Effector CD8-positive, alpha-beta T cell (primary cell): Measurements from ENCODE around the gene RPS6KA2.

Source experiments
- DNase-seq: peaks from one replicate; lab custom pipeline; 2025; lab: John Stamatoyannopoulos, UW

RPS6KA2 gene

DNA sequence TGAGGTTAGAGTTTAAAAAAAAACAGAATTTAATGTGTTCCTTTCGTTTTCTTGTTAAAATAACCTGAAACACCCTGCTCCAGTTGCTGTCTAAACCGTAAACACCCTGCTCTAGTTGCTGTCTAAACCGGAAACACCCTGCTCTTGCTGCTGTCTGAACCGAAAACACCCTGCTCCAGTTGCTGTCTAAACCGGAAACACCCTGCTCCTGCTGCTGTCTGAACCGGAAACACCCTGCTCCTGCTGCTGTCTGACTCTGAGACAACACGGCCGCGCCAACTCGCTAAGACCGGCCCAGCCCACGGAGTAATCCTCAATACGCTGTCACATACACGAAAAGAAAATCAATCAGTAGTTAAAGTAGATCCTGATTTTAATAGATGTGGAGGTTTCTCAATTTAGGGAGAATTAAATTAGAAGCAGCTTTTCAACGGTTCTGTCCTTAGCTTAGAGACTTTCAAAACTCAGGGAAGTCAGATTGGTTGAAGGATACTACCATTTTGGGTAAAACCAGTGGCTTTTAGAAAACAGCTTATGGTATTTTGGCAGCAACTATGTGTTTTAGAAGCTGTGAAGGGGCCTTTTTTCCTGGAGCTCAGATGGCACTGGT is 138.9 kb downstream of the RPS6KA2 start:
- DNase-seq, result peak; percentile 48

DNA sequence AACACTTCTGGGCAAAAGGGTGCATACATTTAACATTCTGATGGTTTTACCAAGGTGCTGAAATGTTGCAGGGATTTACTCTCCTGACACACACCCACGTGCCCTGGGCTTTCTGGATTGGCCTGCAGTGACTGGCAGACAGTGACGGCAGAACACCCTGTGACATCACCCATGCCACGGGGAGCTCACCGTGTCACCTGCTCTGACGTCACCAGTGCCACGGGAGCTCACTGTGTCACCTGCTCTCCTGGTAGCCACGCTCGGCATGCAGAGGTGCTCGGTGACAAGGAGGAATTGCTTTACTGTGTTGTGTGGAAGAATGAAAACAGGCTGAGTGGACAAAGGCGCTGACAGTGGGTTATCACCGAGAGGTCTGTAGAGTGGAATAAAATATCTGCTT is 139.9 kb downstream of the RPS6KA2 start:
- no peak for DNase-seq

DNA sequence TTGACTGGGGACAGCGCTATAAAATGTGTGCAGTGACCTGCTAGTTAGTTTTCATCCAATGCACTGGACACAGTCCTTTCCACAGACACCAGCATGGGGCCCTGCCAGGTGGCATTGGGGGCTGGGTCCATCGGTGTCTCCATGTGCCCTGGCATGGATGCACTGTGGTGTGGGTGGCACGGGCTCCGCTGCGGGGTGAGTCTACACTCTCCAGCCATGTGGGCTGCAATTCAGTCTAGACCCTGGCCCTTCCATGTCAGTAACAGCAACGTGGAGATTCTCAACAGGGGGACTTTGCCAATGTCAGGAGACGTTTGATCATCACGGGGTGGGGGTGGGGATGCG is 140.5 kb downstream of the RPS6KA2 start:
- DNase-seq, result no peak

DNA sequence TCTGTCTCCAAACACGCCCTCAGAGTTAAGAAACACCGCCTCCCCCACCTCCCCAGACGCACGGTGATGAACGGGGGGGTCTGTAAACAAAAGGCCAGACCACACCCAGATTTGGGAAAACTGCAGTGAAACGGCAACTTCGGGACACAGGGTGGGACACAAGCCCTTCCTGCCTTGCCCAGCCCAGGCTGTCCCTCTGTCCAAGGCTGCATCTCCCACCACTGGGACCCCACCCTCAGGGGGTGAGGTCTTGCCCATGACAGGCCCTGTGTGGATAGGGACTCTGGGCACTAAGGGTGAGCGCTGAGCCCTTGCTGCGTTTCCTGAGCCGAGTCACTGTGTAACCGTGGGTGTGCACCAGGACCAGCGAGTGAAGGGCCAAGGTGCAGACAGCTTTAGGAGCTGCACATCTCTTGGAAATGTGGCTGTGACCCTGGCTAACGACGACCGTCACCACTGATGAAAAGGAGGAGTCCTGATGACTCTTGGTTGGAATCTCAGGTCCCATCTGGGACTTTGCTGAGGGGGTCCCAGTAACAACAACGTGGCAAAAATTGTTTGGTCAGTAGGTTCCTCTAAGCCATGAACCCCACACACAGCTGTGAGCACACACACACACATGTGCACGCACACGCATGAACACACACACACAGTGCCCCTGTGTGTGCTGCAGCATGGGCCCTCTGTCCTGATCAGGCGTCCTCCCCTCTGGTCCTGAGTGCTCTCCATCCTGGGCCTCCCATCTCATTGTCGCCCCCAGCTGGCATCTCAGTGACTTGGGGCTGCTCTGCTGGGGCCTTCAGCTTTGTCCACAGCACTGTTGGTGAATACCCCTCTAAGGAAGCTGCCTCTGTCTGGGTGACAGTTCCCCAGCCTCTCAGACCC is 141.2 kb downstream of the RPS6KA2 start:
- DNase-seq, result no peak

DNA sequence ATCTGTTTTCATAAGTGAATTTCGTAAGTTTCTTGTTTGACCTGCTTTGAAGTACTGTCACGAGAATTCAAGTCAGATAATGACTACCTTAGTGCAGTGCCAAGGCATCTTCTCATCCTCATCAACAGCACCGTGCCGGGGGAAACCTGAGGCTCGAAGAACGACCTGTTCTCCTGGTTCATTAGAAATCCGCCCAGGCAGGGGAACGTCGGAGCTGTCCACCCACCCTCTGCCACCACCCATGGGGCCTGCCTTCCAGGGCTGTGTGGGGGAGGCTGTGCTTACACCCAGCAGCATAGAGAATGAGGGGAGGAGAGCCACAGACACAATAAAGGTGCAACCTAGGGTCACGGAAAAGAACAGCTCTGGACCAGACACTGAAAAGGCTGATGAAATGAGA is 142.2 kb downstream of the RPS6KA2 start:
- DNase-seq, result no peak

DNA sequence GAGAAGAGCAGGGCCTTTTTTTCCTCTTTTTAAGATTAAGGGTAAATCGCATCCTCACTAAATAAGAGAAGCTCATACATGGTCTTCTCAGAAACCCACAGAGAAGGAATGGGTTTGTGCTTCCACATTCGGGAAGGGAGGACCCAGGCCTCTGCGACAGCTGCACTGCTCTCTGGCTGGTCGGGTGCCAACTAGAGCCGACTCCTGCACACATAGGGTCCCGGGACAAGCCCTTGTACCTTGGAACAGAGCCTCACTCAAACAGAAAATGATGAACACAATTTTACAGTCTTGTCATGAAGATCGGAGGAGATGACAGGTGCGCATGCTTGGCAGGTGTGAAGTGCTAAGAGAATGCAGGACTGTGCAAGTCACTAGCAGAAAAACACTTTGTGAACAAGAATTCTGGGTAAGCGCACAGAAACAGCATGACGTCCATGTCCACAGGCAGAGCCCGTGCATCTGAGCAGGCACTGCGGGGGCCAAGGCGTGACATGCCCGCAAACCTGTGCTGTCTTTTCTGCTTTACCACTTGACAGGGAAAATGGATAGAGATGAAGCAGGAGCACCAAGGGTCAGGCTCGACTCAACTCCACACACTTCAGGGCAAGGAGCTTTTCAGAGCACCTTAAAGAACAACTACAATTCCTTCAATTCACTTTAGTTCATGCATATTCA is 143.3 kb downstream of the RPS6KA2 start:
- no peak for DNase-seq

DNA sequence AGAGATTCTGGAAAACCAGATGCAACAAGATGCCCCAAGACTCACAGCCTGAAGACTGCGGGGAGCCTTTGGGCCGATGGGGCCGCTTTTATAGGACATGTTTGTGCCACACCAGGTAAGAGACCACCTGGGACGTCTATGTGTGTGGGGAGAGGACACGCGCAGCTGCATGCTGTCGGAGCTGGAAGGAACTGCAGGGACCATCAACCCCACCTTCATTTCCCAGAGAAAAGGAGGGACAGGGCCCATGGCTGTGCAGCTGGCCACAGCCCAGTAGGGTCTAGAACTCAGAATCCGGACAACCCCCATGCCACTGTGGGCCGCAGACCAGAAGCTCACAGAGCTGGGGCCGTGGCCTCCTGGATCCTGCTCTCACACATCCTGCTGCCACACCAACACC is 144.0 kb downstream of the RPS6KA2 start:
- DNase-seq, result no peak

DNA sequence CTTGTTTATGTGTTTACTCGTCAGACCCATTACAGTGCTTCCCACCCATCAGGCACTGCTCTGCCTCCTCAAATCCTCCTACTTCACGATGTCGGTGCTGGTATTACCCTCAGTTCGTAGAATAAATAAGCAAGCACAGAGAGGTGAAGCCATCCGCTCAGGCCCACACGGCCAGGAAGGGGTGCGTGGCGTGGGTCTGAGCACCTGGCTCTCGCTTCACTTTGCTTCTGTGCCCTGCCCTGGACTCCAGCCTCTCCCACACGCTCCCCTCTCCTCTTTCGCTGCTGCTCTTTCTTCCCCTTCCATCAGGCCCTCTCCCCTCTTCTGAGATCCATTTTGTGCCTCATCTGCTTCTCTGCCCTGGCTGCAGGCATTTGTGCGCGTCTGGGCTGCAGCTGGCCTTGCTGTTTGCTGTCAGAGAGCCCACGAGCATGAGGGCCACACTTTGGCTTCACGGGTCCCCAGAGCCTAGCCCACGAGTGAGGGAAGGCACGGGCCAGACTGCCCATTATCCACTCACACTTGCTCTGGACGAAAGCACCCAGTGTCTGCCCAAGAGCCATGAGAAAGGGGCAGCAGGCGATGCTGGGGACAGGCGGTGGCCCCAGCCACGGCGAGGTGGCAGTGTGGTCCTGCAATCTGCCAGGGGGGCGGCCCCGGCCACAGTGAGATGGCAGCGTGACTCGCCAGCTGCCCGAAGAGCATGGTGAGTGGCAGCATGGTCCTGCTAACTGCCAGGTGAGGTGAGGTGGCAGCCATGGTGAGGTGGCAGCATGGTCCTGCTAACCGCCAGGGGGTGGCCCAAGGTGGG is 148.1 kb downstream of the RPS6KA2 start:
- DNase-seq, result no peak

DNA sequence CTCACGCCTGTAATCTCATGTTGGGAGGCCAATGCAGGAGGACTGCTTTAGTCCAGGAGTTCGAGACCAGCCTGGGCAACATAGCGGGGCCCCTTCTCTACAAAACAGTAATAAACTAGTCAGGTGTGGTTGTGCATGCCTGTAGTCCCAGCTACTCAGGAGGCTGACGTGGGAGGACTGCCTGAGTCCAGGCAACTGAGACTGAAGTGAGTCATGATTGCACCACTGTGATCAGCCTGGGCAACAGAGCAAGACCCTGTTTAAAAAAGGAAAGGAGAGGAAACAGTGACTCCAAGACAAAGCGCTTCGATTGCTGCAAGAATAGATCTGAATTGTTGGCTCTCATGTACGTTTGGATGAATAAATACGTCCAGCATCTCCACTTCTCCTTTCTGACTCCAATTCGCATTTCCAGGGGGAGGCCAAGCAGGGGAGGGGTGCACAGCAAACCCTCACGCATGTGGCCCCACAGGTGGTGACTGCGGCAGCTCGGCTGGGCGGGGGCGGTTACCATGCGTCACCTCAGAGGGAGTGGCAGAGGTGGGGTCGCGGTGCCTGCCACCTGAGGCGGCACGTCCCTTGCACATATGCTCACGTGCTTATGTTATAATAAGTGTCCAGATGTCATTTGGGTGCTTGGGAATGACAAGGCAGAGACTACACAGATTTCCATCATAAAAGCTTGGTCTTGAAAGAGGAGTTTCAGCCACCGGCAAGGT is 149.2 kb downstream of the RPS6KA2 start:
- no peak for DNase-seq

DNA sequence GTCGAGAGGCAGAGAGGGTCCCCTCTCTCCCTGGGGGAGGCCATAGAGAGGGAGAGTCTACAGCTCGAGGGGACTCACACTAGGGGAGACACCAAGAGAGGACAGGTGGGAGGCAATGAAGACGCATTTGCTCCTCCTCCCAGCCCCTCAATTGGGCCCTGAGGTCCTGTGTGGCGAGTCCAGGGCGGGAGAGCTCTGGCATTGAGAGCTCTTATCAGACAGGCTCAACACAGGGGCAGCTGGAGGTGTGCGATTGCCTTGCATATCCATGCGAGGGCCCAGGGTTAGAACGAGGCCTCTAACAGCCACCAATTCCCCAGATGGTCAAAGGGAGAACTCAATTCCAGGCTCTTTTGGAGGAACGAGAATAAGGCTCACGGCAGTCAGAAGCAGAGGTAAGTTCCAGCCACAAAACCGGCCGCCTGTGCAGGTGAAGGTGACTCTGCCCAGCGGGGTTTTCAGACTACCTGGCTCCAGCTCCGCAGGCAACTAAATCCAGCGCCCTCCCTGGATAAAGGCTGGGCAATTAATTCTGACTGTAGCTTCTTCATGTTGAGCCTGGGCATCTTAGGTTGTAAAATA is 150.3 kb downstream of the RPS6KA2 start:
- no peak for DNase-seq

DNA sequence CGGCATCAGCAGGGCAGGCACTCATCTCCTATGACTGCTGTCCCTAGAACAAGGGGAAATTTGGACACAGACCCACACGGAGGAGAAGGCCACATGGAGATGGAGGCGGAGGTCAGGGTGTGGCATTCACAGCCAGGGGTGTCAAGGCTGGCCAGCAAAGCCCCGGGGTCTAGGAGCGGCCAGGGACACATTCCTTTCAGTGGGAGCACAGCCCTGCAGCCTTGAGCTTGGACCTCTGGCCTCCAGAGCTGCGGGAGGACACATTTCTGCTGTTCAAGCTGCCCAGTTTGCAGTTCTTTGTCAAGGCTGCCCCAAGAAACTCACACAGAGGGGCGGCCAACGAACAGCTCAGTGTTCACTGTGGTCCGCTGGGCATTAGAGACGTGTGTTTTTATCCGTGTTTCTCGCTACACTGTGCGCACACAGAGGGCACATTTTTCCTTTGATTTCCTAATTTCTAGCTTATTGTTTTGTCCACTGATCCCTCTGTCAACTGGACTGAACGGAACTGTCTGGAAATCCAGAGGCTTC is 150.9 kb downstream of the RPS6KA2 start:
- DNase-seq, result no peak

DNA sequence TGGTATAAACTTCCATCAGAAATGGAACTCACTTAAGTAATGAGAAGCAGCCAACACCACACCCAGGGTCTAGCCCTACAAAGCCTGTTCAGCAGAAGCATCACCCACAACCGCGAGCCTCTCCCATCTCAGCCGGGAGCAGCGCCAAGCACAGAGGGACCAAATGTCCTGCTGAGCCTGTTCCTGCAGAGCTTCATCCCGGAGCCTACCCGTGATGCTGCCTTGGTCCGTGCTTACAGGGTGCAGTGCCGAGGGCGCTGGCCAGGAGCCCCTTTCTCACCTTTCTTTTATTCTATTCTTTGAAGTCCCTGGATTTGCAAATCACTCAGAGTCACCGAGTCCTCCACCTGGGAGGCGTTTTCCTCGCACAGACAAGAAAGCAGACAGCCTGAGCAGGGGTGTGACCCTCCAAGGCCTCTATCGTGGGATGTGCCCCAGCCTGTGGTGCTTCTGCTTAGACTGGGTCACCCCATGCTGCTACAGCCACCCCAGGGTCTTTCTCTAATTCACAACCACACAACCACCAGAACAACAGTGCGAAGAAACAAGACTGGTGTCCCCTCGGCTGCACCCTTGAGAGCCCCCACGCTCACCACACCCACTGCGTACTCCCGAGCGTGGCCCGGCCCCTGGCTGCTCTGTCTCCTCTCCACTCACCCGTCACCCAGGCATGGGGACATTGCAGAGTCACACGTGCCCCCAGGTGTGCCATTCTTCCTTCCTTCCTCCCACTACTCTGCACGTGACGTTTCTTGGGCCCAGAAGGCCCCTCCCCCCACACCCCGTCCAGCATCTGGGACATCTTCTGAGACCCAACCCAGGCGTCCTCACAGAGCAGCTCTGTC is 152.1 kb downstream of the RPS6KA2 start:
- DNase-seq, result no peak

DNA sequence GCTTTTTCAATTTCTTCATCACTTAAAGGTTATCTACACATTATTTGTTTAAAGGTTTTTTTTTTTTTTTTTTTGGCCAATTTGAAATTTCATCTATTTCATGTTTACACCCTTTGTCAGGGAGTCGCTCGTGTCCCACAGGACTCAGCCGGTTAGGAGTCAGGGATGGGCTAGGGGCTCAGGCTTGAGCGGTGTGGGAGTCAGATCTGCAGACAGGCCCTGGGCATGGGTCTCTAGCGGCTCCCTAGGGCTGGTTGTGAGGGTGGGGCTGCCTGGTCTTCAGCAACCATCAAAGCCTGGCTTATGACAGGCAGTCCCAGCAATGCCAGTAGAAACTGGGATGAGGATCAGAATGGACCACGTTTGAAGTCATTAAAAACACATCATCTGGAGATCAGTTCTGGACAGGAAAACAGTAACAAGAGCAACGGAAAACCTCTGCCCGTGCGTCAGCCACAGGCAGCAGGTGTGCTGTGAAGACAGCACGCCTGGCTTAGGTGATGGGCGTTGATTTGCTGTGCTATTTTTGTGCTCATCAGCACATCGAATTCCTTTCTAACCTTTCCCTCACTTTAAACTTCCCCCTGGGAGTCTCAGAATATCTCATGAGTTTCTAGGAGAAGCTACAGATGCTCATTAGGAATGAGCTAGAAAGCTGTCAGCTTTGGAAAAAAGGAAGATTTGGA is 153.0 kb downstream of the RPS6KA2 start:
- DNase-seq, result no peak

DNA sequence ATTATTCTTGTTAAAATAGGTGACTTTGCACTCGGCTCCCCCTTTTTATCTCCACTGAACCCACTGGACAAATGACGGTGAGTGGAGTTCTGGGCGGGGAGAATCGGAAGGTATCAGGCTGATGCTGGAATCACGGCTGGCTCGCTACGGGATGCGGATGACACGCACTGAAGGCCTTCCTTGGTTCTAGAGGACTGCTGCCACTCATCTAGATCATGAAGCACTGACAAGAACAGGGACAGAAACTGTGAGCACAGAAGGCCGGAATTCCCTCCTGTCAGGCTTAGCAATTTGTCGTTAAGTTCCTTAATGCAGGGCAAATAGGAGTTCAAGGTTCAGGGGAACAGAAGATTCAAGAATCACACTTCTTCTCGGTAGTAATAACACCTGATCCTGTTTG is 154.4 kb downstream of the RPS6KA2 start:
- DNase-seq, result no peak

DNA sequence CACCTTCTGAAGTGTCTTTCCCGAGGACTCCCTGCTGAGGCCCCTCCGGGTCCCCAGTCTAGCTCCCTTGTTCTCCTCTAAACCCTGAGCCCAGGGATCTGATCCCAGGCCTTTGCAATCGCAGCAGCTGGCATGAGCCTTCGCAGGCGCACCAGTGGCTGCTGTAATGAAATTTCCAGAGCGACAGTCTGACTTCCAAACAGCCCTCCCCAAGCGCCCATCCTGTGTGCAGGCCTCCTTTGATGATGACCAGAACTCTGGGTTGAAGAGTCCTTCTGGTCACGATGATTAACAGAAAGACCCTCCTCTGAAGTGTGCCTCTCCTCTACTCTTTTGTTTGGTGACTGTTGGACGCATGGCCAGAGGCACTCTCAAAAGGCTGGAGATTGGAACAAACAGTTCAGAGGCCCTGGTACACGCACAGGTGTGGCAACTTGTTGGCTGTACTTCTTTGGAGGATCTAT is 155.2 kb downstream of the RPS6KA2 start:
- no peak for DNase-seq

DNA sequence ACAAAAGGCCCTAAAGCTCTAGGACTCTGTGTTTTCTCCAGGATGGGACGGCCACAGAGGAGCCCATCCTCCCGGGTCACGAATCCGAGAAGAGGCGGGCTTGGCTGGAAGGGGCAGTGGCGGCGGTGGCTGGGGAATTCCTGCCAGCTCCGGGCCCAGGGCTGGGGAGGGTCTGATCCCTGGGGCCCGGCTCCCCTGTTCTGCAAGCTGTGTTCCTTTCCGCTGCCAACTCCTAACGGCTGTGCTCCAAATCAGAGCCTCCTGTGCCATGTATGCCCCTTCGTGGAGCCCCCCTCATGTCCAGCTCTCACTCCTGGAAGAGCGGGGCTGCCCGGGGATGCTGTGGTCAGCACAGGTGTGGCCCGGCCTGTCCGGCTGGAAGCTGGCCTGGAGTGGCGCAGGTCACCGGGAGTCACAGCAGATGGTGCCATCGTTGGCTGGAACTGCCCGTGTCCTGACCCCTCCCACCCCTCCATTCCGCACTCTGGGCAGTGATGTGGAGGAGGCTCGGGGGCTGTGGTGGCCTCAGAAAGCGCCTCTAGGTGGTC is 156.1 kb downstream of the RPS6KA2 start:
- DNase-seq, result no peak

DNA sequence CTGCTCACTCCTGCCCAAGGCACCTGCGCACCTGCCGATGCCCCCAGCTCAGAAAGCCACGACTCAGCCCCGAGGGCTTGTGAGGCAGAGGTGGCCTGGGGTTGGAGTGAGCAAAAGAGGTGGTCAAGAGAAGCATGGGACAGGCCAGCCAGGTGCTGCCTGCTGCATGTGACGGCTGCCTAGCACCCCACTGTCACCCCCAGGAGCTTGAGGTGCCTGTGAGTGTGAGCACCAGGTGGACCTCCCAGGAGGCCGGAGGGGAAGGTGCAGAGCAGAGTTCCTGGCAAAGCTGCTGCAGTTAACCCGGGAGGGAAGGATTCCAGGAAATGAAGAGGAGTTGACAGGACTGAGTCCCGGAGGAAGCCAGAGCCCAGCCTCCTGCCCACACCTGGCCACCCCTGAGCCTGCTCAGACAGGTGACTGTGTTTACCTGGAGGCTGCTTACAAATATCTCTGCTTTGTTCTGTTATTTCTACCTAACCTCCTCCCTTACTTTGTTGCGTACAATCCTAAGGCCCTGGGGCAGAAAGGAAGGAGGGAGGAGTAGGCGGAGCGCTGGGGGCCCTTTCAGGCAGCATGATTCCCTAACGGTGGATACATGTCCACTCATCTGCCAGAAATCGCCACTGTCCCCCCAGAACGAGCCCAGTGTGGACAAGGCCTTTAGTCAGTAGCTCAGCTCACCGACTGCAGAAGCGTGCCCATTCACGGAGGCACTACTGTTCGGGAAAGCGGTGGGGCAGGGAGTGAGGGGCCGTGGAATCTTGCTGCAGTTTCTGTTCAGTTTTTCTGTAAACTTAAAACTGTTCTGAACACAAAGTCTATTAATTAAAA is 156.8 kb downstream of the RPS6KA2 start:
- DNase-seq, result no peak

DNA sequence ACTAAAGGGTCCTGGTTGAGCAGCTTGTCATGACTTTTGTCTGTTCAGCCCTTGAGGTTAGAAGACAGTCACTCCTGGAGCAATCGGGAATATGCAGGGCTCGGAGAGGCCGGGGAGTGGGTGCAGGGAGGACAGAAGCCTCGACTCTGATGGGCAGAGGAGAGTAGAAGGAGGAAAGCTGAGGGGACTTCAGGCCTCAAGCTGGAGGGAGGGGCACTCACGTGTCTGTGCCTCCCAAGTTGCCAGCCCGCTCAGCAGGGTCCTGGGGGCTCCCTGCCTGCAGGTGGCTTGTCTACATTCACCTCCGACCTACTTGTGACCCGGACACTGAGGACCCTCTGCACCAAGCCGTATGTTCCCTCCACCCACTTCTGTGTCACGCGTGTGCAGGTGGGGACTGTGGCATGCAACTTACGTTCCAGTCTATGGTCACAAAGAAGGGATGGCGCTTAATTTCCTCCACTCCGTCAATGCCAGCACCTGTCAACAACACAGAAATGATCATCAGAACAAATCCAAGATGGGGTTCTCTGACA is 157.6 kb downstream of the RPS6KA2 start:
- no peak for DNase-seq
